Measurements from ENCODE around the gene CTNNA2. TPM values are rescaled to one million over a fixed set of nuclear protein-coding genes. Genes with fewer than 3 reads are reported as not detected.

CTNNA2 gene
- total and polyA plus RNA-seq, 7 experiments from 2014 or later: not detected

DNA sequence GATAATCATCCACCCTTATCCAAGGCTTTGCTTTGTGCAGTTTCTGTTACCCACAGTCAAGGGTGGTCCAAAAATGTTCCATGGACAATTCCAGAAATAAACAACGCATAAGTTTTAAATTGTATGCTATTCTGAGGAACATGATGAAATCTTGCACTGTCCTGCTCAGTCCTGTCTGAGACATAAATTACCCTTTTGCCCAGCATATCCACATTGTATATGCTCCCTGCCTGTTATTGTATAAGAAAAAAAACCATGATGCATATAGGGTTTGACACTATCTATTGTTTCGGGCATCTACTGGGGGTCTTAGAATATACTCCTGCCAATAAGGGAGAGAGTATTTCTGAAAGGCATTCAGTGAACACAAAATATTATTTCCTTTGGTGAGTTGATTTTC is 767.7 kb downstream of the CTNNA2 start:
- H3K36me3 ChIP-seq (ENCODE audit: control insufficient read depth in 2 of 3, insufficient read depth in 3 of 3, low read length in 3 of 3): no peaks in the 10 kb centered on the region
- ATAC-seq (no peak), DNase-seq (no peak)
- Mint-ChIP-seq H3K27ac (no peak overlapping the region), H3K4me3 (no peak overlapping the region), H3K27me3 (no peaks in the 10 kb centered on the region), H3K9me3 (peaks cover 0 to 14% (median 6%) of the 10 kb centered on the region in 11 donors), H3K4me1 (no peaks in the 10 kb centered on the region), H3K36me3 (peaks cover 0 to 4% (median 0%) of the 10 kb centered on the region in 5 donors)
- ChIA-PET CTCF (no interaction called here), POLR2A (no interaction called here)
- H3K4me1 ChIP-seq (ENCODE audit: control insufficient read depth in 2 of 2, insufficient read depth in 2 of 2, low read length in 2 of 2): no peaks in the 10 kb centered on the region
- no peak overlapping the region for H3K27ac ChIP-seq (ENCODE audit: low read depth, low read length)
- no peak overlapping the region for H3K4me3 ChIP-seq (ENCODE audit: low read length)
- intact Hi-C loops (cut with micrococcal nuclease): no loop called here
- no peaks in the 10 kb centered on the region for H3K27me3 ChIP-seq (ENCODE audit: control insufficient read depth in 2 of 2, insufficient read depth in 2 of 2, low read length in 2 of 2)
- H3K9me3 ChIP-seq (ENCODE audit: control insufficient read depth in 2 of 3, low read length in 3 of 3): no peaks in the 10 kb centered on the region

DNA sequence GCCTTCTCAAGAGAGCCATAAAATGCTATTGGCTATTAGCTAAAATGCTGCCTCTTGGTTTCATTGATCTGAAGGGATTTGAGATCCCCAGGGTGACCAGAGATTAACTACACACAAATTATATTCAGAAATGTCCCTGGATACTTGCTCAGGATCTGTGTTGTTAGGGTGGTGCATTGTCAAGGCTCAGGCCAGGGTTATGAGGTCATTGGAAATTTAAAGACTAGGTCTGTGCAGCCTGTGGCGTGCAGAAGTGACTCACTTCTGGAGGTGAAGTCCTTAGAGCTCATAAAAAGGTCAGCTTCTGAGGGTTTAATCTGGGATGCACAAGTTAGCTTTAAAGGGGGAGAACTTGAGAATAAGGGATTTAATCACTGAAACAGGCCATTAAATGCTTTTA is 768.2 kb downstream of the CTNNA2 start:
- Histone ChIP-seq H3K27ac (ENCODE audit: low read depth, low read length) (no peak overlapping the region), H3K9me3 (ENCODE audit: control insufficient read depth in 2 of 3, low read length in 3 of 3) (no peaks in the 10 kb centered on the region), H3K27me3 (ENCODE audit: control insufficient read depth in 2 of 2, insufficient read depth in 2 of 2, low read length in 2 of 2) (no peaks in the 10 kb centered on the region), H3K4me1 (ENCODE audit: control insufficient read depth in 2 of 2, insufficient read depth in 2 of 2, low read length in 2 of 2) (no peaks in the 10 kb centered on the region), H3K36me3 (ENCODE audit: control insufficient read depth in 2 of 3, insufficient read depth in 3 of 3, low read length in 3 of 3) (no peaks in the 10 kb centered on the region), H3K4me3 (ENCODE audit: low read length) (no peak overlapping the region)
- CTCF ChIA-PET: no interaction called here
- Mint-ChIP-seq H3K4me1 (no peaks in the 10 kb centered on the region), H3K27me3 (no peaks in the 10 kb centered on the region), H3K36me3 (peaks cover 0 to 4% (median 0%) of the 10 kb centered on the region in 5 donors), H3K9me3 (peaks cover 0 to 14% (median 6%) of the 10 kb centered on the region in 11 donors), H3K27ac (no peak overlapping the region), H3K4me3 (no peak overlapping the region)
- intact Hi-C loops (cut with micrococcal nuclease): no loop called here
- DNase-seq (no peak), ATAC-seq (no peak)
- POLR2A ChIA-PET: no interaction called here

DNA sequence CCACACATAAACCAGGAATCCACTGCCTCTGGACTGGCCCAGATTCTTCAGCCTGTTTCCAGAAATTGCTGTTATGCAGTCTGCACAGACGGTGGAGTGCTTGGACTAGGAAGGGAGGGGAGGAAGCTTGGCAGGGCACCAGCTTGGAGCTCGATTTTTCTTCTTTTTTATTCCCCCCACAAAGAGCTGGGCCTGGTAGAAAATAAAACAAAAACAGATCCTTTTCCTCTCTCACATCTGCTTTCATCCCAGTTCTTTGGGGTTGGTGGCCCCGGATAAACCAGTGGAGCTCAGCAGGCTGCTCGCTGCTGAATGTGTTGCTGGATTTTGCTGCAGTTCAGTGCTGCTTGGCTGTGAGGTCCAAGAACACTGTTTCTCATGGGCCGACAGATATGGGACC is 775.7 kb downstream of the CTNNA2 start:
- CTCF ChIA-PET: no interaction called here
- intact Hi-C loops (cut with micrococcal nuclease): no loop called here
- H3K4me3 ChIP-seq (ENCODE audit: low read length): no peak overlapping the region
- Mint-ChIP-seq H3K27ac (no peak overlapping the region), H3K4me1 (no peaks in the 10 kb centered on the region), H3K27me3 (no peaks in the 10 kb centered on the region), H3K36me3 (no peaks in the 10 kb centered on the region), H3K4me3 (no peak overlapping the region), H3K9me3 (peaks cover 0 to 9% (median 5%) of the 10 kb centered on the region in 11 donors)
- DNase-seq (no peak), ATAC-seq (no peak)
- H3K27me3 ChIP-seq (ENCODE audit: control insufficient read depth in 2 of 2, insufficient read depth in 2 of 2, low read length in 2 of 2): no peaks in the 10 kb centered on the region
- POLR2A ChIA-PET: no interaction called here
- H3K4me1 ChIP-seq (ENCODE audit: control insufficient read depth in 2 of 2, insufficient read depth in 2 of 2, low read length in 2 of 2): no peaks in the 10 kb centered on the region
- no peaks in the 10 kb centered on the region for H3K9me3 ChIP-seq (ENCODE audit: control insufficient read depth in 2 of 3, low read length in 3 of 3)
- no peaks in the 10 kb centered on the region for H3K36me3 ChIP-seq (ENCODE audit: control insufficient read depth in 2 of 3, insufficient read depth in 3 of 3, low read length in 3 of 3)
- no peak overlapping the region for H3K27ac ChIP-seq (ENCODE audit: low read depth, low read length)

DNA sequence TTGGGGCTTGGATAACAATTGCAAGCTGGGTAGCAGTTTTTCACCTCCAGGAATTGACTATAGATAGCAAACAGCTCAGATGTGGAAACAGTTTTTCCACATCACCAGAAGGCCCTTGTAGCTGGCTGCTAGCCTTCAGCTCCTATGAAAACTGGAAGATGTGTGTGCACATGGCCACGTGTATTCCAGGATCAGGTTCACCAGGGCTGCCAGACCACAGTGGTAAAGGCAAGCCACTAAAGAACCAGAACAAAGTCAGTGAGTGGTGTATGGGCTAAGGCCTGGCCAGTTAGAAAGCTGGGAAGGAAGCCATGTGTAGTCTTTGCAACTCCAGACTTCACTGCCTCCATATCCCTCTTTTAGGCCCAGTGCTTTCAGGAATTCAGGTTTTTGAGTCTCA is 778.8 kb downstream of the CTNNA2 start:
- intact Hi-C loops (cut with micrococcal nuclease): no loop called here
- Histone ChIP-seq H3K27me3 (ENCODE audit: control insufficient read depth in 2 of 2, insufficient read depth in 2 of 2, low read length in 2 of 2) (no peaks in the 10 kb centered on the region), H3K4me1 (ENCODE audit: control insufficient read depth in 2 of 2, insufficient read depth in 2 of 2, low read length in 2 of 2) (no peaks in the 10 kb centered on the region), H3K27ac (ENCODE audit: low read depth, low read length) (no peak overlapping the region), H3K9me3 (ENCODE audit: control insufficient read depth in 2 of 3, low read length in 3 of 3) (no peaks in the 10 kb centered on the region), H3K4me3 (ENCODE audit: low read length) (no peak overlapping the region), H3K36me3 (ENCODE audit: control insufficient read depth in 2 of 3, insufficient read depth in 3 of 3, low read length in 3 of 3) (no peaks in the 10 kb centered on the region)
- no peak for ATAC-seq
- Mint-ChIP-seq H3K27ac (no peak overlapping the region), H3K36me3 (no peaks in the 10 kb centered on the region), H3K4me3 (no peak overlapping the region), H3K9me3 (peaks cover 0 to 15% (median 5%) of the 10 kb centered on the region in 11 donors), H3K27me3 (peaks cover 0 to 9% (median 0%) of the 10 kb centered on the region in 5 donors), H3K4me1 (no peaks in the 10 kb centered on the region)
- CTCF ChIA-PET: no interaction called here
- no peak for DNase-seq
- POLR2A ChIA-PET: no interaction called here

DNA sequence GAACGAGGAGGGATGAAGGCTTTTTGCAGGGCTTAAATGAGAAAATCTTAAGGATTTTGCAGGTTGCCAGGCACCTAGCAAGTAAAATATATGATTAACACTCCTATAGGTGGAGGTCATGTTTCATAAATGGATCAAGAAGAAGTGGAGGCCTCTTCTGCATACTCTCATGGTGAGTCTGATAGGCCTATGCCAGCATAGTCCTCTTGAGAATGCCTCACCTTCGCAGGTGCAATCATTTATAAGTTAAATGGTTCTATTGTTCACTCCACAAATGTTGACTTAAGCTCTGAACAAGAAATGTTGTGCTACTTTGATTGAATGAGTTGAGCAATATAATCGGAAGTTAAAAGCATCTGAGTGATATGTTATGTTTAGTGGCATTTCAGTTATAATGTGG is 779.6 kb downstream of the CTNNA2 start:
- H3K36me3 ChIP-seq (ENCODE audit: control insufficient read depth in 2 of 3, insufficient read depth in 3 of 3, low read length in 3 of 3): no peaks in the 10 kb centered on the region
- no peak overlapping the region for H3K4me3 ChIP-seq (ENCODE audit: low read length)
- DNase-seq: no peak
- H3K27ac ChIP-seq (ENCODE audit: low read depth, low read length): no peak overlapping the region
- ATAC-seq: no peak
- Mint-ChIP-seq H3K36me3 (no peaks in the 10 kb centered on the region), H3K4me3 (no peak overlapping the region), H3K4me1 (no peaks in the 10 kb centered on the region), H3K27me3 (peaks cover 0 to 17% (median 0%) of the 10 kb centered on the region in 5 donors), H3K9me3 (peaks cover 0 to 15% (median 5%) of the 10 kb centered on the region in 11 donors), H3K27ac (peak overlapping the region in 1 of 9 donors; percentile 39)
- POLR2A ChIA-PET: no interaction called here
- H3K4me1 ChIP-seq (ENCODE audit: control insufficient read depth in 2 of 2, insufficient read depth in 2 of 2, low read length in 2 of 2): no peaks in the 10 kb centered on the region
- CTCF ChIA-PET: no interaction called here
- no peaks in the 10 kb centered on the region for H3K9me3 ChIP-seq (ENCODE audit: control insufficient read depth in 2 of 3, low read length in 3 of 3)
- H3K27me3 ChIP-seq (ENCODE audit: control insufficient read depth in 2 of 2, insufficient read depth in 2 of 2, low read length in 2 of 2): no peaks in the 10 kb centered on the region
- intact Hi-C loops (cut with micrococcal nuclease): no loop called here

DNA sequence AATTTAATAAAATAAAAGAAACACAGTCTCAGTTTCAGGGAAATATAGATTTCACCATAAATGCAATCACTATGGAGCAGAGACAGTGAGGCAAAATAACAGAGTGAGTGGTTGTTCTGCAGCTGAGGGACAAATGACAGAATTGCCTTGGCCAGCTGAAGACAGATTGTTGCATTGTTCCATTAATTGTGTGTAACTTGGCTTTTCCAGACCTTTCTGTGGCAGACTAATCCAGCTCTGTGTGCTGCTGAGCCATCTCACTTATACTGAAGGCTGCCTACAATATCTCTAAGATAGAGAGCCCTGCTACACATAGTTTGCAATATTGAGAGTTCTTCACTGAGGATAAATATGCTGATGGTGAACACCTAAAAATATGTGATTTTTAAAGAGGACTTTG is 780.2 kb downstream of the CTNNA2 start:
- intact Hi-C loops (cut with micrococcal nuclease): no loop called here
- ATAC-seq (no peak), DNase-seq (no peak)
- no peak overlapping the region for H3K4me3 Mint-ChIP-seq
- ChIA-PET POLR2A (no interaction called here), CTCF (no interaction called here)
- H3K36me3 Mint-ChIP-seq: no peaks in the 10 kb centered on the region
- peaks cover 0 to 17% (median 0%) of the 10 kb centered on the region in 5 donors for H3K27me3 Mint-ChIP-seq
- H3K4me3 ChIP-seq (ENCODE audit: low read length): no peak overlapping the region
- no peak overlapping the region for H3K27ac Mint-ChIP-seq
- no peaks in the 10 kb centered on the region for H3K4me1 ChIP-seq (ENCODE audit: control insufficient read depth in 2 of 2, insufficient read depth in 2 of 2, low read length in 2 of 2)
- peaks cover 0 to 15% (median 5%) of the 10 kb centered on the region in 11 donors for H3K9me3 Mint-ChIP-seq
- H3K27ac ChIP-seq (ENCODE audit: low read depth, low read length): no peak overlapping the region
- no peaks in the 10 kb centered on the region for H3K27me3 ChIP-seq (ENCODE audit: control insufficient read depth in 2 of 2, insufficient read depth in 2 of 2, low read length in 2 of 2)
- no peaks in the 10 kb centered on the region for H3K9me3 ChIP-seq (ENCODE audit: control insufficient read depth in 2 of 3, low read length in 3 of 3)
- no peaks in the 10 kb centered on the region for H3K4me1 Mint-ChIP-seq
- H3K36me3 ChIP-seq (ENCODE audit: control insufficient read depth in 2 of 3, insufficient read depth in 3 of 3, low read length in 3 of 3): no peaks in the 10 kb centered on the region

DNA sequence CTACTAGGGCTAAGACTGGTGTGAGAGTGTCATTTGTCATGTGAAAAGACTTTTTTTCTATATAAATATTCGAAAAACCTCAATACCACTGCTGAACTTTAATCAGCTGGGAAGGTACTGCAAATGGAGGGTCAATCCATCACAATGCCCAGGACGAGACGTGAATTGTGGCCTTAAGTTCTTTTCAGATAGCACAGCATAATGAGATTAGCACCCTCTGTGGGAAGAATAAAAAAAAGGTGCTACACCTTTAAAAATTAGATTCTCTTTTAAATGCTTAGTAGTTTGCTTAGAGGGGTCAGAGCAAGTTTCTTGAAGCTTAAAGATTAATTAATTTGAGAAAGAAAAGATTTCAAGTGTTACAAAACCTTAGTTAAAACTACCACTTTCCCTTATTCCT is 786.1 kb downstream of the CTNNA2 start:
- H3K36me3 ChIP-seq (ENCODE audit: control insufficient read depth in 2 of 3, insufficient read depth in 3 of 3, low read length in 3 of 3): no peaks in the 10 kb centered on the region
- intact Hi-C loops (cut with micrococcal nuclease): no loop called here
- DNase-seq (no peak), ATAC-seq (no peak)
- no peaks in the 10 kb centered on the region for H3K4me1 ChIP-seq (ENCODE audit: control insufficient read depth in 2 of 2, insufficient read depth in 2 of 2, low read length in 2 of 2)
- H3K4me3 ChIP-seq (ENCODE audit: low read length): no peak overlapping the region
- H3K27ac Mint-ChIP-seq: no peak overlapping the region
- H3K4me1 Mint-ChIP-seq: no peaks in the 10 kb centered on the region
- ChIA-PET CTCF (no interaction called here), POLR2A (no interaction called here)
- H3K27me3 Mint-ChIP-seq: peaks cover 31 to 51% (median 36%) of the 10 kb centered on the region in 5 donors
- H3K36me3 Mint-ChIP-seq: peaks cover 0 to 4% (median 0%) of the 10 kb centered on the region in 5 donors
- no peak overlapping the region for H3K4me3 Mint-ChIP-seq
- H3K9me3 Mint-ChIP-seq: peaks cover 0 to 25% (median 6%) of the 10 kb centered on the region in 11 donors
- H3K27ac ChIP-seq (ENCODE audit: low read depth, low read length): no peak overlapping the region
- peaks cover 0 to 8% of the 10 kb centered on the region in 2 donors for H3K27me3 ChIP-seq (ENCODE audit: control insufficient read depth in 2 of 2, insufficient read depth in 2 of 2, low read length in 2 of 2)
- no peaks in the 10 kb centered on the region for H3K9me3 ChIP-seq (ENCODE audit: control insufficient read depth in 2 of 3, low read length in 3 of 3)
